ENCODE data around the gene ATP6V1B1. TPM values are rescaled to one million over a fixed set of nuclear protein-coding genes. Genes with fewer than 3 reads are reported as not detected.
A peak's percentile ranks its signal among the peaks of the same experiment; 100 is the strongest.

ATP6V1B1 gene
- total and polyA plus RNA-seq, 9 of the 15 experiments (the other 6 are each of a cell fraction or from before 2014, with no cell fraction given), result not detected

DNA sequence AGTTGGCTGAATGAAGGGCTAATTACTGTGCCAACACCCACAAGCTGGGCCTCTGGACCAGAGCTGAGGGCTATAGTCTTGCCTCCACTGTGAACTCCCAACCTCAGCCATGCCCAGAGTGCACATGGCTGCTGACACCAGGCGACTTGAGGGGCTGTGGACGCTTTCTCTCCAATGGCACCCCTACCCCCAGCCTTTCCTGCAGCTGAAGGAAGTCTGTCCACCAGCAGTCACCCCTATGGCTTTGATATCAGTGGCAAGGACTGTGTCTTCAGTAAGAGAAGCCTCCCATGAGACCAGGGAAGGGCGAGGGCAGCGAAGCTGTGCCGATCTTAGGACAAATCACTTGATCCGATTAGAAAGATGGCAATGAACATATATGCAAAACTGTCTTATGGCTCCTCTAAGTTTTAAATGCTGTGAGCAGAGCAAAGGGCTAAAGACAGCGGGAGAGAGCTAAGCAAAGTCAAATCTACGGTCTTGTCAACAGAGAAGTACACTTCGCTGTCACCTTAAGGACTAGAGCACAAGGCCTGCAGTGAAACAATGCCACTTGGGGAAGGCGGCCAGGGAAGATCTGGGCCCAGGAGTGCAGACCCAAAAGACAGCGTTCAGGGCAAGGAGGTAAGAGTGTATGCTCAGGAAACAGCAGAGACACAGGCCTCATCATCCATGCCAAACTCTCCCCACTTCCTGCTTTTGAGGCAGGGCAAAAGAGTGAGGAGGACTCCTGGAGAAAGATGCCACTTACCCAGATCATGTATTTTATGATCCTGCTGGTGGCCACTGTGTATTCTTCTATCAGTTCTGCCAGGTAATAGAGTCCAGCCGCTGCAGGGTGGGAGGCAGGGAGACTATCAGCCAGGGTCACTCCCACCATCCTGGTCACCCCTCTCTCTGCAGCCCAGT is 57.5 kb downstream of the ATP6V1B1 start (continued):
- TF ChIP-seq RBBP5 (IDR thresholded peaks at IDR 0.05; ENCODE audit: borderline replicate concordance, insufficient read depth, low read length, poor library complexity, severe bottlenecking) (no peak), SIN3B (IDR thresholded peaks at IDR 0.05; ENCODE audit: low read depth) (no peak)

DNA sequence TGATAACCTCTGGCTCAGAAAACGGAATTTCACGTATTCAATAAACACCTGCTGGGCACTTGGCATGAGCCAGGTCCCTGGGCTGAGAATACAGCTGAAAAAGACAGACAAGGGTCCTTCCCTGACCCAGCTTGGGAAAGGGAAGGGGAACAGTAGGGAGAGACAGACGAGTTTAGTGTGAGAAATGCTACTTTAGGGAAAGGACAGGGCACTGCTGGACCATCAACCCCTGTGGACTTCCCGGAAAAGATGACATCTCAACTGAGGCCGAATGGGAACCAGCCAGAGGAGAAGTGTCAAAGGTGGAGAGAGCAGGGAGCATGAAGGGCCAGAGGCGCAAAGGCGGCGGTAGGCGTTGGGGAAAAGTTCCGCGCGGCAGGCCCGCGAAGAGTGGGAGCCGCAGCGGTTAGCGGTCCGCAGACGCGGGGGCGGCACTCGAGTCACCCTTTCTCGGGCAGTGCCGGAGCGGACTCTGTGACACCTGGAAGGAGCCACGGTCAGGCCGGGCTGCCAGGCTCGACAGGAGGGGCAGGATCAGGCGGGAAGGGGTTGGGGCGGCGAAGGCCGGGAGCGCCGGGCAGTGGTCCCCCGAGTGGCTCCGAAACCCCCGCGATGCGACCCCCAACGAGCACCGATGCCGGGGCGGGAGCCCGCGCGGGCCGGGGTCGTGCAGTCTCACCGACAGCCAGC is 58.5 kb downstream of the ATP6V1B1 start:
- under 1% methylated on average over 35 of the region's 49 CpGs for WGBS (ENCODE audit: insufficient coverage, low coverage, missing lambda C conversion rate)
- in situ Hi-C loops (cut with MboI) (no loop called here), intact Hi-C loops (cut with micrococcal nuclease) (loop anchor here (10.0 kb wide), 1 partner anchor 141 kb away; the partner anchor contains the start of genes MCEE and MPHOSPH10)
- ATAC-seq (peak; percentile 70), DNase-seq (ENCODE audit: extremely low read depth in 1 of 4, low spot score in 3 of 4) (peak in 3 of 4 experiments; percentile 43 to 70 (median 59)), FAIRE-seq (peak; percentile 86)
- H3K9me1 ChIP-seq (ENCODE audit: control insufficient read depth, insufficient read depth, low read length), result no peaks in the 10 kb centered on the region
- peaks cover 12 to 22% of the 10 kb centered on the region in 2 experiments; a peak in 4 of 5 replicates for H3K4me1 ChIP-seq (replicated peaks in 1 of 2; ENCODE audit: control insufficient read depth in 2 of 2, insufficient read depth in 2 of 2, low read length in 2 of 2)
- H3K36me3 ChIP-seq (ENCODE audit: control insufficient read depth, insufficient read depth, low read length), result peaks cover 37% of the 10 kb centered on the region
- peak overlapping the region; percentile 65 for H3K27ac ChIP-seq (ENCODE audit: extremely low read depth, low read depth, low read length)
- CTCF ChIA-PET (ENCODE audit: low intra/inter-chr PET ratio), result interaction anchor here (0.6 to 2.2 kb wide), 3 partner anchors 14 to 132 kb away, joined by 3 to 9 read pairs (median 3); no protein-coding TSS in a partner anchor
- peak overlapping the region; percentile 73 for H2AFZ ChIP-seq (ENCODE audit: low read depth, low read length)
- H3K27me3 ChIP-seq (ENCODE audit: control insufficient read depth in 2 of 2, insufficient read depth in 2 of 2, low read length in 2 of 2), result no peaks in the 10 kb centered on the region
- no peaks in the 10 kb centered on the region for H3K9me3 ChIP-seq (replicated peaks; ENCODE audit: control insufficient read depth, insufficient read depth, low read depth, low read length)
- H3K9ac ChIP-seq (ENCODE audit: insufficient read depth in 1 of 2, low read depth in 2 of 2, low read length in 2 of 2), result peak overlapping the region; percentile 76 to 99
- H3K79me2 ChIP-seq (ENCODE audit: control insufficient read depth, insufficient read depth, low read length), result peaks cover 20% of the 10 kb centered on the region
- POLR2A ChIA-PET, result no interaction called here
- peaks cover 9% of the 10 kb centered on the region; the same call in 1 of the 2 replicates for H4K20me1 ChIP-seq (replicated peaks; ENCODE audit: control insufficient read depth, insufficient read depth, low read length)
- peak overlapping the region; percentile 87 for H3K4me3 ChIP-seq
- no TSS peak for BruUV-seq (replicated peaks)
- peak overlapping the region; percentile 89 for H3K4me2 ChIP-seq (ENCODE audit: insufficient read depth, low read length)
- TF ChIP-seq CXXC5 (CRISPR knock-in tag; IDR thresholded peaks at IDR 0.05), result no peak
- TF ChIP-seq ELF2 (CRISPR knock-in tag; IDR thresholded peaks at IDR 0.05), result no peak
- no peak for TF ChIP-seq ZBTB26 (CRISPR knock-in tag; IDR thresholded peaks at IDR 0.05)
- TF ChIP-seq IFI16 (CRISPR knock-in tag; IDR thresholded peaks at IDR 0.05), result no peak
- TF ChIP-seq POLR2B (IDR thresholded peaks at IDR 0.05; ENCODE audit: low read depth, partially characterized antibody), result no peak
- no peak for TF ChIP-seq NR2F6 (CRISPR knock-in tag; IDR thresholded peaks at IDR 0.05)
- TF ChIP-seq CREB1 (IDR thresholded peaks at IDR 0.05), result 0 out of 2 replicates have a peak, but pooled peaks have one; percentile 13
- no peak for TF ChIP-seq CREB1 (CRISPR knock-in tag; IDR thresholded peaks at IDR 0.05)
- TF ChIP-seq CBFB (CRISPR knock-in tag; IDR thresholded peaks at IDR 0.05), result no peak
- TF ChIP-seq PTRF (tag; IDR thresholded peaks at IDR 0.05), result no peak
- peak; percentile 77 for TF ChIP-seq RBBP5 (IDR thresholded peaks at IDR 0.05; ENCODE audit: borderline replicate concordance, insufficient read depth, low read length, poor library complexity, severe bottlenecking)
- TF ChIP-seq, protein P1, sequence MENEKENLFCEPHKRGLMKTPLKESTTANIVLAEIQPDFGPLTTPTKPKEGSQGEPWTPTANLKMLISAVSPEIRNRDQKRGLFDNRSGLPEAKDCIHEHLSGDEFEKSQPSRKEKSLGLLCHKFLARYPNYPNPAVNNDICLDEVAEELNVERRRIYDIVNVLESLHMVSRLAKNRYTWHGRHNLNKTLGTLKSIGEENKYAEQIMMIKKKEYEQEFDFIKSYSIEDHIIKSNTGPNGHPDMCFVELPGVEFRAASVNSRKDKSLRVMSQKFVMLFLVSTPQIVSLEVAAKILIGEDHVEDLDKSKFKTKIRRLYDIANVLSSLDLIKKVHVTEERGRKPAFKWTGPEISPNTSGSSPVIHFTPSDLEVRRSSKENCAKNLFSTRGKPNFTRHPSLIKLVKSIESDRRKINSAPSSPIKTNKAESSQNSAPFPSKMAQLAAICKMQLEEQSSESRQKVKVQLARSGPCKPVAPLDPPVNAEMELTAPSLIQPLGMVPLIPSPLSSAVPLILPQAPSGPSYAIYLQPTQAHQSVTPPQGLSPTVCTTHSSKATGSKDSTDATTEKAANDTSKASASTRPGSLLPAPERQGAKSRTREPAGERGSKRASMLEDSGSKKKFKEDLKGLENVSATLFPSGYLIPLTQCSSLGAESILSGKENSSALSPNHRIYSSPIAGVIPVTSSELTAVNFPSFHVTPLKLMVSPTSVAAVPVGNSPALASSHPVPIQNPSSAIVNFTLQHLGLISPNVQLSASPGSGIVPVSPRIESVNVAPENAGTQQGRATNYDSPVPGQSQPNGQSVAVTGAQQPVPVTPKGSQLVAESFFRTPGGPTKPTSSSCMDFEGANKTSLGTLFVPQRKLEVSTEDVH (IDR thresholded peaks at IDR 0.05; ENCODE audit: low read depth, partially characterized antibody), result no peak
